Measurements from ENCODE around the gene ATL2.
A peak's percentile ranks its signal among the peaks of the same experiment; 100 is the strongest.

ATL2 gene

DNA sequence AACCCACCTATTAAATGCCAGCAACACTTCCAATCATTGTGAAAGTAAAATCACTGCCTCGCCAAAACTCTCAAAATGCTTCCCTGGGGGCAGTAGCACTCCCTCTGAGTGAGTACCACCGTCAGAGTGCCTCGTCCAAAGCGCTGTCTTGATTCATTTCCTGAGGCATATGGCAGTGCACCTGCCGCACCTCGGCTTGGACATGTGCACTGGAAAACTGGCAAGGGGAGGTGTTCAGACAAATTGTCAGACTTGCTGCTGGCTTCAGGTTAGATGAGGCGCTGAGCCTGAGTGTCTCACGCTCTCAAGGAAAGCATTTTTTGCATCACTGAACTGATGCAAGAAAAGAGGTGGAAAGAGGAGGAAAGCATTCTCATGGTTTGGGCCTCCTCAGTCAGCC is 132.8 kb downstream of the ATL2 start:
- Mint-ChIP-seq H3K4me3 (no peak overlapping the region), H3K36me3 (ENCODE audit: low read depth) (no peaks in the 10 kb centered on the region), H3K27me3 (ENCODE audit: low read depth) (peaks cover 4% of the 10 kb centered on the region), H3K27ac (peak overlapping the region in 2 of 3 experiments; percentile 15 to 80), H3K4me1 (peaks cover 67% of the 10 kb centered on the region), H3K9me3 (no peaks in the 10 kb centered on the region)
- TF ChIP-seq, protein P1, sequence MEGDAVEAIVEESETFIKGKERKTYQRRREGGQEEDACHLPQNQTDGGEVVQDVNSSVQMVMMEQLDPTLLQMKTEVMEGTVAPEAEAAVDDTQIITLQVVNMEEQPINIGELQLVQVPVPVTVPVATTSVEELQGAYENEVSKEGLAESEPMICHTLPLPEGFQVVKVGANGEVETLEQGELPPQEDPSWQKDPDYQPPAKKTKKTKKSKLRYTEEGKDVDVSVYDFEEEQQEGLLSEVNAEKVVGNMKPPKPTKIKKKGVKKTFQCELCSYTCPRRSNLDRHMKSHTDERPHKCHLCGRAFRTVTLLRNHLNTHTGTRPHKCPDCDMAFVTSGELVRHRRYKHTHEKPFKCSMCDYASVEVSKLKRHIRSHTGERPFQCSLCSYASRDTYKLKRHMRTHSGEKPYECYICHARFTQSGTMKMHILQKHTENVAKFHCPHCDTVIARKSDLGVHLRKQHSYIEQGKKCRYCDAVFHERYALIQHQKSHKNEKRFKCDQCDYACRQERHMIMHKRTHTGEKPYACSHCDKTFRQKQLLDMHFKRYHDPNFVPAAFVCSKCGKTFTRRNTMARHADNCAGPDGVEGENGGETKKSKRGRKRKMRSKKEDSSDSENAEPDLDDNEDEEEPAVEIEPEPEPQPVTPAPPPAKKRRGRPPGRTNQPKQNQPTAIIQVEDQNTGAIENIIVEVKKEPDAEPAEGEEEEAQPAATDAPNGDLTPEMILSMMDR (IDR thresholded peaks at IDR 0.05; ENCODE audit: unreplicated experiment in 3 of 3), result no peak
